Parathyroid adenoma (tissue), 2 donors: ENCODE results near the gene TCF3.

Experiments used
- H2AFZ ChIP-seq: fragments of 300-600 bp; sonication (generic); one replicate; pipeline ENCODE4 v1.7.0; 2017; ENCODE audit warnings: antibody characterized with exemption, mild to moderate bottlenecking
- H3K27ac ChIP-seq: fragments of 300-600 bp; sonication (generic); one replicate; pipeline ENCODE4 v1.7.0; 2017
- H3K27me3 ChIP-seq: fragments of 300-600 bp; sonication (generic); one replicate; pipeline ENCODE4 v1.7.0; 2017; ENCODE audit warnings: low read length; ENCODE audit not compliant: control insufficient read depth, insufficient read depth
- H3K36me3 ChIP-seq: fragments of 300-600 bp; sonication (generic); one replicate; pipeline ENCODE4 v1.7.0; 2017; ENCODE audit warnings: low read length; ENCODE audit not compliant: control insufficient read depth, insufficient read depth
- H3K4me1 ChIP-seq: fragments of 300-600 bp; sonication (generic); one replicate; pipeline ENCODE4 v1.7.0; 2017; ENCODE audit warnings: control low read depth
- H3K4me2 ChIP-seq: fragments of 300-600 bp; sonication (generic); one replicate; pipeline ENCODE4 v1.7.0; 2017; ENCODE audit warnings: low read length
- H3K4me3 ChIP-seq: fragments of 300-600 bp; sonication (generic); one replicate; pipeline ENCODE4 v1.7.0; 2017; ENCODE audit warnings: low read depth, low read length
- H3K79me2 ChIP-seq: fragments of 300-600 bp; sonication (generic); one replicate; pipeline ENCODE4 v1.7.0; 2017; ENCODE audit warnings: control low read depth
- H3K9ac ChIP-seq: fragments of 300-600 bp; sonication (generic); one replicate; pipeline ENCODE4 v1.7.0; 2017; ENCODE audit warnings: mild to moderate bottlenecking
- H3K9me3 ChIP-seq: fragments of 300-600 bp; sonication (generic); one replicate; pipeline ENCODE4 v1.7.0; 2017; ENCODE audit warnings: low read length; ENCODE audit not compliant: control insufficient read depth
- CTCF ChIP-seq: fragments of 300-600 bp; sonication (generic); IDR thresholded peaks from one replicate; pipeline ENCODE4 v1.7.0; 2017; ENCODE audit warnings: antibody characterized with exemption, mild to moderate bottlenecking
- donor health status: primary hyperparathyroidism.

TCF3 gene

GRCh38 chr19:1659084-1659427, 6.6 kb upstream of the TCF3 start:
- no peak overlapping the region for H2AFZ ChIP-seq
- H3K4me3 ChIP-seq, result no peak overlapping the region
- no peak overlapping the region for H3K27ac ChIP-seq
- no peaks in the 10 kb centered on the region for H3K27me3 ChIP-seq
- no peak overlapping the region for H3K9ac ChIP-seq
- no peaks in the 10 kb centered on the region for H3K79me2 ChIP-seq
- no peaks in the 10 kb centered on the region for H3K9me3 ChIP-seq
- H3K4me1 ChIP-seq, result no peaks in the 10 kb centered on the region
- no peaks in the 10 kb centered on the region for H3K36me3 ChIP-seq
- TF ChIP-seq CTCF, result no peak
- no peak overlapping the region for H3K4me2 ChIP-seq

- no peaks in the 10 kb centered on the region for H3K9me3 ChIP-seq
- H3K27me3 ChIP-seq, result no peaks in the 10 kb centered on the region
- no peaks in the 10 kb centered on the region for H3K36me3 ChIP-seq
- no peak overlapping the region for H3K4me2 ChIP-seq
- no peak for TF ChIP-seq CTCF
- H3K4me3 ChIP-seq, result no peak overlapping the region
- no peak overlapping the region for H3K9ac ChIP-seq
- H3K4me1 ChIP-seq, result no peaks in the 10 kb centered on the region
- no peak overlapping the region for H3K27ac ChIP-seq
- H3K79me2 ChIP-seq, result no peaks in the 10 kb centered on the region
- no peak overlapping the region for H2AFZ ChIP-seq
Measured at GRCh38 chr19:1658150-1659083, 6.0 kb upstream of the TCF3 start.

- no peaks in the 10 kb centered on the region for H3K9me3 ChIP-seq
- H3K36me3 ChIP-seq, result no peaks in the 10 kb centered on the region
- H3K9ac ChIP-seq, result no peak overlapping the region
- H3K27ac ChIP-seq, result no peak overlapping the region
- no peaks in the 10 kb centered on the region for H3K27me3 ChIP-seq
- H3K79me2 ChIP-seq, result no peaks in the 10 kb centered on the region
- no peak overlapping the region for H2AFZ ChIP-seq
- TF ChIP-seq CTCF, result no peak
- H3K4me1 ChIP-seq, result no peaks in the 10 kb centered on the region
- no peak overlapping the region for H3K4me3 ChIP-seq
- no peak overlapping the region for H3K4me2 ChIP-seq
Measured at GRCh38 chr19:1657746-1658145, 5.3 kb upstream of the TCF3 start.

GRCh38 chr19:1656988-1657536, 4.6 kb upstream of the TCF3 start:
- Histone ChIP-seq H3K79me2 (no peaks in the 10 kb centered on the region), H3K27me3 (no peaks in the 10 kb centered on the region), H2AFZ (no peak overlapping the region), H3K4me1 (no peaks in the 10 kb centered on the region), H3K9me3 (no peaks in the 10 kb centered on the region), H3K36me3 (no peaks in the 10 kb centered on the region), H3K27ac (no peak overlapping the region), H3K4me2 (no peak overlapping the region), H3K4me3 (no peak overlapping the region), H3K9ac (no peak overlapping the region)
- no peak for TF ChIP-seq CTCF
